MM.1S (cell line): ENCODE measurements around the gene ZNF398.
"Not testable (repeated sequence)": the region's sequence is repeated elsewhere in the genome, so short reads cannot be mapped to it uniquely, and the experiment has no call there.

Experiments used
- DNase-seq: peaks from one replicate; pipeline ENCODE4 v3.0.0-alpha.2; 2015
- H2AFZ ChIP-seq: fragments of 300-600 bp; sonication (generic); 2 replicates; pipeline ENCODE4 v1.6.0; 2016; ENCODE audit warnings: antibody characterized with exemption, low read length
- H3F3A ChIP-seq: fragments of 300-600 bp; sonication (generic); 2 replicates; pipeline ENCODE4 v1.6.1; 2016; ENCODE audit warnings: mild to moderate bottlenecking, antibody characterized with exemption, low read length, moderate library complexity, mixed read lengths; ENCODE audit not compliant: insufficient read depth
- H3K27ac ChIP-seq: fragments of 300-600 bp; sonication (generic); 2 replicates; pipeline ENCODE4 v1.5.1; 2016; ENCODE audit warnings: mild to moderate bottlenecking, low read length
- H3K27me3 ChIP-seq: fragments of 300-600 bp; sonication (generic); replicated peaks from 2 replicates; pipeline ENCODE4 v1.6.0; 2016; ENCODE audit warnings: low read length; ENCODE audit not compliant: insufficient read depth
- H3K36me3 ChIP-seq: fragments of 300-600 bp; sonication (generic); replicated peaks from 2 replicates; pipeline ENCODE4 v1.6.1; 2016; ENCODE audit warnings: mild to moderate bottlenecking, low read length, mixed read lengths; ENCODE audit not compliant: insufficient read depth
- H3K4me1 ChIP-seq: fragments of 300-600 bp; sonication (generic); 2 replicates; pipeline ENCODE4 v1.6.1; 2016; ENCODE audit warnings: low read length, mixed read lengths
- H3K4me2 ChIP-seq: fragments of 300-600 bp; sonication (generic); 2 replicates; pipeline ENCODE4 v1.6.0; 2016; ENCODE audit warnings: low read depth, low read length
- H3K4me3 ChIP-seq: fragments of 300-600 bp; sonication (generic); 2 replicates; pipeline ENCODE4 v1.5.1; 2016; ENCODE audit warnings: low read length, mixed read lengths
- H3K79me2 ChIP-seq: fragments of 300-600 bp; sonication (generic); 2 replicates; pipeline ENCODE4 v1.6.1; 2016; ENCODE audit warnings: mixed run types, low read length, mixed read lengths
- H3K9ac ChIP-seq: fragments of 300-600 bp; sonication (generic); 2 replicates; pipeline ENCODE4 v1.6.1; 2016; ENCODE audit warnings: low read length, mixed read lengths
- H3K9me2 ChIP-seq: fragments of 300-600 bp; sonication (generic); replicated peaks from 2 replicates; pipeline ENCODE4 v1.6.1; 2016; ENCODE audit warnings: mild to moderate bottlenecking, low read length, mixed read lengths; ENCODE audit not compliant: insufficient read depth
- H3K9me3 ChIP-seq: fragments of 300-600 bp; sonication (generic); replicated peaks from 2 replicates; pipeline ENCODE4 v1.6.1; 2016; ENCODE audit warnings: mild to moderate bottlenecking, low read length, mixed read lengths; ENCODE audit not compliant: insufficient read depth
- H4K20me1 ChIP-seq: fragments of 300-600 bp; sonication (generic); 2 replicates; pipeline ENCODE4 v1.6.1; 2016; ENCODE audit warnings: mild to moderate bottlenecking, low read length, moderate library complexity, mixed read lengths; ENCODE audit not compliant: insufficient read depth
- EZH2 ChIP-seq: fragments of 300-600 bp; sonication (generic); optimal IDR thresholded peaks from 2 replicates; pipeline ENCODE3; 2017; ENCODE audit warnings: low read depth, mild to moderate bottlenecking, antibody characterized with exemption, low read length, mixed read lengths
- EZH2phosphoT487 ChIP-seq: fragments of 300-600 bp; sonication (generic); IDR thresholded peaks from 2 replicates; pipeline ENCODE4 v1.6.1; 2018; ENCODE audit warnings: antibody characterized with exemption, low read length
- TF ChIP-seq, protein P1 (sequence below): fragments of 300-600 bp; sonication (generic); IDR thresholded peaks from 2 replicates; pipeline ENCODE4 v1.5.1; 2016; ENCODE audit warnings: antibody characterized with exemption, low read length, mixed read lengths

The ZNF398 gene

DNA sequence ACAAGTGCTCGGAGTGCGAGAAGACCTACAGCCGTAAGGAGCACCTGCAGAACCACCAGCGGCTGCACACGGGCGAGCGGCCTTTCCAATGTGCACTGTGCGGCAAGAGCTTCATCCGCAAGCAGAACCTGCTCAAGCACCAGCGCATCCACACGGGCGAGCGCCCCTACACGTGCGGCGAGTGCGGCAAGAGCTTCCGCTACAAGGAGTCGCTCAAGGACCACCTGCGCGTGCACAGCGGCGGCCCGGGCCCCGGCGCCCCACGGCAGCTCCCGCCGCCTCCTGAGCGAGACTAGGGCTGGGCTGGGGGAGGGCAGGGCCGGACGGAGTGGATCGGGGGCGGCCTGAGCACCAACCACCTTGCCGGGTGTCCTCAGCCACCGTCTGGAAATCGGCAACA, 77.1 kb downstream of the ZNF398 start:
- Histone ChIP-seq H3K27me3 (no peaks in the 10 kb centered on the region), H3K9me3 (no peaks in the 10 kb centered on the region), H3K27ac (no peak overlapping the region), H3K79me2 (no peaks in the 10 kb centered on the region), H3K4me3 (no peak overlapping the region), H2AFZ (no peak overlapping the region), H4K20me1 (no peaks in the 10 kb centered on the region), H3K4me2 (no peak overlapping the region), H3K4me1 (no peaks in the 10 kb centered on the region), H3K36me3 (peaks cover 6% of the 10 kb centered on the region), H3K9me2 (no peaks in the 10 kb centered on the region), H3K9ac (no peak overlapping the region), H3F3A (no peaks in the 10 kb centered on the region)
- DNase-seq: no peak
- TF ChIP-seq EZH2: no peak
- TF ChIP-seq, protein P1, sequence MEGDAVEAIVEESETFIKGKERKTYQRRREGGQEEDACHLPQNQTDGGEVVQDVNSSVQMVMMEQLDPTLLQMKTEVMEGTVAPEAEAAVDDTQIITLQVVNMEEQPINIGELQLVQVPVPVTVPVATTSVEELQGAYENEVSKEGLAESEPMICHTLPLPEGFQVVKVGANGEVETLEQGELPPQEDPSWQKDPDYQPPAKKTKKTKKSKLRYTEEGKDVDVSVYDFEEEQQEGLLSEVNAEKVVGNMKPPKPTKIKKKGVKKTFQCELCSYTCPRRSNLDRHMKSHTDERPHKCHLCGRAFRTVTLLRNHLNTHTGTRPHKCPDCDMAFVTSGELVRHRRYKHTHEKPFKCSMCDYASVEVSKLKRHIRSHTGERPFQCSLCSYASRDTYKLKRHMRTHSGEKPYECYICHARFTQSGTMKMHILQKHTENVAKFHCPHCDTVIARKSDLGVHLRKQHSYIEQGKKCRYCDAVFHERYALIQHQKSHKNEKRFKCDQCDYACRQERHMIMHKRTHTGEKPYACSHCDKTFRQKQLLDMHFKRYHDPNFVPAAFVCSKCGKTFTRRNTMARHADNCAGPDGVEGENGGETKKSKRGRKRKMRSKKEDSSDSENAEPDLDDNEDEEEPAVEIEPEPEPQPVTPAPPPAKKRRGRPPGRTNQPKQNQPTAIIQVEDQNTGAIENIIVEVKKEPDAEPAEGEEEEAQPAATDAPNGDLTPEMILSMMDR: no peak
- no peak for TF ChIP-seq EZH2phosphoT487

DNA sequence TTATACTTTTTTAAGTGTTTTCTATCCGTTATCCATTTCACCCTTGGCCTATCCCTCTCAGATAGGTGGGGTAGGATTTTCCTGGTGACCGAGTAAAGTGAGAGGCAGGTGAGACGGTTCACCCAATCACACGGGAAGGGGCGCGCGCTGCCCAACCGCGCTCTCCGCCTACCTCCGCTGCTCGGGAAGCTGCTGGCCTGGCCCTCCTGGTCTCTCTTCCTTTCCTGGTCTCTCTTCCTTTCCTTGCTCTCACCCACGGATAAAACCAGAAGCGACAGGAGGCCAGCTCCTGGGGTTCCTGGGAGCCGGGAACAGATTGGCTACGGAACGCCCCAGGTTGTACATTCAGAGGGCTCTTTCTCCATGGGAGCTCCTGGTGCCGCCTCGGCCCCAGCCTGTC, 77.9 kb downstream of the ZNF398 start:
- DNase-seq: no peak
- H3K4me1 ChIP-seq: no peaks in the 10 kb centered on the region
- H3K27me3 ChIP-seq: no peaks in the 10 kb centered on the region
- H3K27ac ChIP-seq: no peak overlapping the region
- no peak overlapping the region for H2AFZ ChIP-seq
- H3F3A ChIP-seq: 0 out of 2 replicates have a peak, but pooled peaks cover 4% of the 10 kb centered on the region
- H3K79me2 ChIP-seq: no peaks in the 10 kb centered on the region
- TF ChIP-seq EZH2 (no peak), EZH2phosphoT487 (no peak)
- TF ChIP-seq, protein P1: no peak
- no peak overlapping the region for H3K4me3 ChIP-seq
- no peaks in the 10 kb centered on the region for H3K9me2 ChIP-seq
- no peak overlapping the region for H3K9ac ChIP-seq
- H3K9me3 ChIP-seq: no peaks in the 10 kb centered on the region
- H3K36me3 ChIP-seq: peaks cover 6% of the 10 kb centered on the region
- no peaks in the 10 kb centered on the region for H4K20me1 ChIP-seq
- no peak overlapping the region for H3K4me2 ChIP-seq

DNA sequence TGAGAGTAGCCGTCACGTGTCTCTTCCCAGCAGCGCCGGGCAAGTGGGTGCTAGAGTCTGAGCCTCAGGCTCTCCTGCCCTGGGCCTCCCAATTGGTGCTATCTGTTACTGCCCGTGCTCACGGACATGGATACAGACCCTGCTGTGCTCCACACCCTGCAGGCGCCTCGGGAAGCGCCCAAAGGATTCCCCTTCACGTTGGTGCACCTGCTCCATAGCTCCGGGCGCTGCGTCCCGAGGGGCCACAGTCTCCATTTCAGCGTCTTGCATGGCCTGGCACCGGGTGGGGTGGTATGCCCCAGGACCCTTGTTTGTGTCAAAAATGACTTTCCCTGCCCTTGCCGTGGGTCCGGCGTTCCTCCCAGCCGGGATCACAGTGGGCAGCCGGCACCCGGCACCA, 78.4 kb downstream of the ZNF398 start:
- no peaks in the 10 kb centered on the region for H3K9me2 ChIP-seq
- H3K27ac ChIP-seq: no peak overlapping the region
- no peaks in the 10 kb centered on the region for H3K27me3 ChIP-seq
- DNase-seq: no peak
- H3K9me3 ChIP-seq: no peaks in the 10 kb centered on the region
- no peaks in the 10 kb centered on the region for H4K20me1 ChIP-seq
- H3K4me2 ChIP-seq: no peak overlapping the region
- no peak overlapping the region for H3K9ac ChIP-seq
- H3K4me3 ChIP-seq: no peak overlapping the region
- TF ChIP-seq, protein P1: no peak
- TF ChIP-seq EZH2 (no peak), EZH2phosphoT487 (no peak)
- H3K4me1 ChIP-seq: no peaks in the 10 kb centered on the region
- peaks cover 6% of the 10 kb centered on the region for H3K36me3 ChIP-seq
- 0 out of 2 replicates have a peak, but pooled peaks cover 5% of the 10 kb centered on the region for H3F3A ChIP-seq
- no peak overlapping the region for H2AFZ ChIP-seq
- H3K79me2 ChIP-seq: no peaks in the 10 kb centered on the region

DNA sequence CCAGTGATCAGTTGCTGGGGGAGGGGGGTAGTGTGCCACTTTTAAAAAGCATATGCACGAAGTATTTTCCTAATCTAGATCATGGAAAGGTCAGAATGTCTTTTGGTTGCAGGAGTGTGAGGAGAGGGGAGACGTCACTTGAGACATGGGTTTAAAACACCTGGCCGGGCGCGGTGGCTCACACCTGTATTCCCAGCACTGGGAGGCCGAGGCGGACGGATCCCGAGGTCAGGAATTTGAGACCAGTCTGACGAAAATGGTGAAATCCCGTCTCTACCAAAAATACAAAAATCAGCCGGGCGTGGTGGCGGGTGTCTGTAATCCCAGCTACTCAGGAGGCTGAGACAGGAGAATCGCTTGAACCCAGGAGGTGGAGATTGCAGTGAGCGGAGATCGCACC, 79.1 kb downstream of the ZNF398 start:
- H3K27ac ChIP-seq, H2AFZ ChIP-seq, H3K79me2 ChIP-seq: not testable (repeated sequence)

More for the DNA sequence above, 79.1 kb downstream of the ZNF398 start:
- not testable (repeated sequence) for H3K4me2 ChIP-seq, H3F3A ChIP-seq, H3K9me3 ChIP-seq, H3K9ac ChIP-seq, DNase-seq, H3K36me3 ChIP-seq, H3K9me2 ChIP-seq, H3K4me3 ChIP-seq, H3K27me3 ChIP-seq, H3K4me1 ChIP-seq, H4K20me1 ChIP-seq
